Endothelial cell of umbilical vein (primary cell): ENCODE results near the gene CETP.

Source experiments
- EZH2 ChIP-seq: IDR thresholded peaks from 2 replicates; pipeline ENCODE4 v1.6.1; 2012; ENCODE audit warnings: borderline replicate concordance, low read depth, mild to moderate bottlenecking, moderate library complexity, low read length, inconsistent platforms; ENCODE audit not compliant: severe bottlenecking
- POLR2A ChIP-seq: IDR thresholded peaks from 2 replicates; pipeline ENCODE4 v1.6.1; 2012; ENCODE audit warnings: low read depth, mild to moderate bottlenecking, control low read depth, low read length
- POLR2AphosphoS5 ChIP-seq: IDR thresholded peaks from 2 replicates; pipeline ENCODE4 v1.6.1; 2012; ENCODE audit warnings: low read depth, mild to moderate bottlenecking, control low read depth, low read length, moderate library complexity; ENCODE audit not compliant: insufficient read depth
- TF ChIP-seq, protein P1 (sequence below), 2 donors: IDR thresholded peaks; 1 replicate in 1 of 2; 2 replicates in 1 of 2; pipeline ENCODE4 v1.5.1; 2011; ENCODE audit warnings: low read length in 2 of 2, mild to moderate bottlenecking in 2 of 2, moderate library complexity in 2 of 2, control low read depth in 1 of 2, inconsistent platforms in 1 of 2, low read depth in 1 of 2; ENCODE audit not compliant: insufficient read depth in 1 of 2; ENCODE audit errors: extremely low read depth in 1 of 2

DNA sequence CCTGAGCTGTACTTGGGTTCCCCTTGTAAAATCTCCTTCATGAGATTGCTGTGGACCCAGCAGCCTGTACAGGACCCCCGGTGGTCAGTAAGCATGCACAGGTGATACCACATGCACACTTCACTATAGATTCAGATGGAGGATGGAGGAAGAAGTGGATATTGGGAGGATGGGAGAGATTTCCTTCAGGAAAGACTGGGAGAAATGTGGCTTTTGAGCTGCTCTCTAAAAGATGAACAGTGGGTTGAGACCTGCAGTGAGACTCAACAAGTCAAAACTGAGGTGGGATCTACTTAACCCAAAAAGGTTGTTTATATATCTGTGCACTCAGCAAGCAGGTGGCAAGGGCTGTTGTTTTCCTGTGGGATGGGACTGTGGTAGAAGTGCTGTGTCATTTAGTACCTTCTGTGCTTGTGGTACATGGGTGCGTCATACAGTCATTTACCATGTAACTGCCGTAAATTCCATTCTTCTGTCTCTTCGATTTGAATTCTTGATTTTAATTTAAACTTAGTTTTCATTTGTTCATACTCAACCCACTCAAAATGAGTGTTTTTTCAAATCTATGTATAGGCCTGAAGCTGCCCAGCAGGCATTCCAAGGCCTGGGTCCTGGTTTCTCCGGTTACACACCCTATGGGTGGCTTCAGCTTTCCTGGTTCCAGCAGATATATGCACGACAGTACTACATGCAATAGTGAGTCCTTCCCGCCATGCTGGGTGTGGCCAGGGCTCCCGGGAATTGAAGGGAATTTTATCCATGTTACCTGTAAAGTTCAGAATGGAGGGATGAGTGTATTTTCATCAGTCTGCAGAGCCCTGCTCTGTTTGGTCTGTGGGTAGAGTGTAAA, 22.9 kb upstream of the CETP start:
- TF ChIP-seq POLR2A (no peak), POLR2AphosphoS5 (no peak), EZH2 (no peak)
- TF ChIP-seq, protein P1, sequence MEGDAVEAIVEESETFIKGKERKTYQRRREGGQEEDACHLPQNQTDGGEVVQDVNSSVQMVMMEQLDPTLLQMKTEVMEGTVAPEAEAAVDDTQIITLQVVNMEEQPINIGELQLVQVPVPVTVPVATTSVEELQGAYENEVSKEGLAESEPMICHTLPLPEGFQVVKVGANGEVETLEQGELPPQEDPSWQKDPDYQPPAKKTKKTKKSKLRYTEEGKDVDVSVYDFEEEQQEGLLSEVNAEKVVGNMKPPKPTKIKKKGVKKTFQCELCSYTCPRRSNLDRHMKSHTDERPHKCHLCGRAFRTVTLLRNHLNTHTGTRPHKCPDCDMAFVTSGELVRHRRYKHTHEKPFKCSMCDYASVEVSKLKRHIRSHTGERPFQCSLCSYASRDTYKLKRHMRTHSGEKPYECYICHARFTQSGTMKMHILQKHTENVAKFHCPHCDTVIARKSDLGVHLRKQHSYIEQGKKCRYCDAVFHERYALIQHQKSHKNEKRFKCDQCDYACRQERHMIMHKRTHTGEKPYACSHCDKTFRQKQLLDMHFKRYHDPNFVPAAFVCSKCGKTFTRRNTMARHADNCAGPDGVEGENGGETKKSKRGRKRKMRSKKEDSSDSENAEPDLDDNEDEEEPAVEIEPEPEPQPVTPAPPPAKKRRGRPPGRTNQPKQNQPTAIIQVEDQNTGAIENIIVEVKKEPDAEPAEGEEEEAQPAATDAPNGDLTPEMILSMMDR (IDR thresholded peaks at IDR 0.05; ENCODE audit: extremely low read depth in 1 of 2, insufficient read depth in 1 of 2, low read depth in 1 of 2, low read length in 2 of 2) = no peak
